Body of pancreas (tissue), 4 donors: ENCODE data around the gene GSTO2. TPM values are rescaled to one million over a fixed set of nuclear protein-coding genes. Genes with fewer than 3 reads are reported as not detected.
A peak's percentile ranks its signal among the peaks of the same experiment; 100 is the strongest.

Experiments
- ATAC-seq: fragments of 150-250 bp; one replicate; pipeline ENCODE4 v1.9.1; 2016
- DNase-seq, 4 donors: peaks; one replicate each; pipeline ENCODE4 v3.0.0-alpha.2; 2019
- H3K27ac ChIP-seq, 4 donors: fragments of 200-600 bp; sonication (generic); 1 replicate in 3 of 4; 2 replicates in 1 of 4; pipeline versions ENCODE4 v1.5.1 to v1.6.1; 2016 to 2019; ENCODE audit warnings: mild to moderate bottlenecking in 1 of 4, mixed read lengths in 1 of 4, moderate library complexity in 1 of 4
- H3K27me3 ChIP-seq, 2 donors: fragments of 200-600 bp; sonication (generic); one replicate each; pipeline ENCODE4 v1.6.0; 2016; ENCODE audit warnings: mild to moderate bottlenecking in 1 of 2
- H3K36me3 ChIP-seq, 2 donors: fragments of 200-600 bp; sonication (generic); replicated peaks in 1 of 2; 2 replicates each; pipeline ENCODE4 v1.5.1; 2016; ENCODE audit warnings: low read depth in 2 of 2; ENCODE audit not compliant: insufficient read depth in 1 of 2
- H3K4me1 ChIP-seq: fragments of 200-600 bp; sonication (generic); one replicate; pipeline ENCODE4 v1.6.0; 2016
- H3K4me3 ChIP-seq, 2 donors: fragments of 200-600 bp; sonication (generic); 1 replicate in 1 of 2; 2 replicates in 1 of 2; pipeline ENCODE4 v1.5.1; 2016 to 2019
- H3K9me3 ChIP-seq, 3 donors: fragments of 200-600 bp; sonication (generic); 1 replicate in 2 of 3; 2 replicates in 1 of 3; pipeline ENCODE4 v1.5.1; 2016
- POLR2A ChIP-seq, 3 donors: fragments of 450-650 bp; IDR thresholded peaks; one replicate each; pipeline ENCODE4 v1.6.1; 2016; ENCODE audit warnings: antibody characterized with exemption in 3 of 3, mild to moderate bottlenecking in 2 of 3
- WGBS, 2 donors: methylation state at CpG; one replicate each; pipeline ENCODE4 v1.1.5; 2017; 5-methylcytosine and 5-hydroxymethylcytosine counted together
- intact Hi-C: fragments of 100-400 bp; cut with DNase I; formaldehyde crosslinking; loops from one replicate; pipeline ENCODE4 v1.15.1; 2023
- total RNA-seq, 2 donors: library from RNA; depleted of rRNA; stranded (reverse); fragments of >200 nt; gene quantifications; one replicate each; pipeline ENCODE4 v1.1.0, GENCODE V29; 2016
- TF ChIP-seq, protein P1 (sequence below), 7 experiments: fragments of 450-650 bp in 4 of 7; fragments of 200-600 bp in 3 of 7; sonication (generic) in 3 of 7; IDR thresholded peaks; one replicate each; pipeline ENCODE4 v1.5.1; 2016 to 2019; ENCODE audit warnings: antibody characterized with exemption in 7 of 7

Gene GSTO2
- total RNA-seq, 2 donors from 2014 or later: 9.6 to 26.5 TPM

DNA sequence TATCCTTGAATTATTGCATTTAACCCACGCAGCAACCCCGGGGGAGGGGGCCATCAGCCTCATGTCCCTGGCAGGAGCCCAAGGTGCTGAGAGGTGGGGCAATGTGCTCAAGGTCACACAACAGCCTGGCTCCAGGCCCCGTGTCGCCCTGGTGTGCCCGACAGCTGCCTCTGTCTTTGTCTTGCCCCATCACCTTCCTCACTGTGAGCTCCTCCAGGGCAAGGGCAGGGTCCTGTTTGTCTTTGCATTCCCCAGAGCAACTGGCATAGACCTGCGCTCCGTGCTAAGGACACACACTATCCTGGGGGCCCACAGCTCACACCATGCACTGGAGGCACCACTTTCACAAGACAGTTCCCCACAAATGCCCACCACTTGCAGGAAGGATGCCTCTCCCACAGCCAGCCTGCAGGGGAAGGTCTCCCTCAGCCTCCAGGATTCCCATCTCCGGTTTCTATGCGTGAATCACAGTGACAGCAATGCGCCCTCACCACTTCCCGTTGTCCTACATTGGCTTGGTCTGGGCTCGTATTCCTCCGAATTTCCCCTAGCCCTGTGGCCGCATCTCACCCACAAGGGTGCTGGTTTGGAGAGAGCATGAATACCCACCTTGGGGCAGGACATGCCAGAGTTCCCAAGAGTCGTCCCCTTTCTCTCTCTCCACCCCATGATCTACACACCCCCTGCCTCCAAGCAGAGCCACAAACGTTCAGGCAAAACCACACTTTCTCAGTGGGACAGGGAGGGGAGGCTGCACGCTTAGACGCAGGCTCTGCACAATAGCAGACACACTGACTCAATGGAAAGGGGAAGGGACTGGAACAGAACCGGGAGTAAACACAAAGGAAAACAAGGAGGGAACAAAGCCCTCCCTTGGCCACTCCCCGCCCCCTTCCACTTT lies 59.0 kb downstream of the GSTO2 start:
- H3K9me3 ChIP-seq: no peaks in the 10 kb centered on the region
- no peaks in the 10 kb centered on the region for H3K36me3 ChIP-seq
- TF ChIP-seq POLR2A (IDR thresholded peaks at IDR 0.05): peak in 1 of 3 donors; percentile 10
- TF ChIP-seq, protein P1, sequence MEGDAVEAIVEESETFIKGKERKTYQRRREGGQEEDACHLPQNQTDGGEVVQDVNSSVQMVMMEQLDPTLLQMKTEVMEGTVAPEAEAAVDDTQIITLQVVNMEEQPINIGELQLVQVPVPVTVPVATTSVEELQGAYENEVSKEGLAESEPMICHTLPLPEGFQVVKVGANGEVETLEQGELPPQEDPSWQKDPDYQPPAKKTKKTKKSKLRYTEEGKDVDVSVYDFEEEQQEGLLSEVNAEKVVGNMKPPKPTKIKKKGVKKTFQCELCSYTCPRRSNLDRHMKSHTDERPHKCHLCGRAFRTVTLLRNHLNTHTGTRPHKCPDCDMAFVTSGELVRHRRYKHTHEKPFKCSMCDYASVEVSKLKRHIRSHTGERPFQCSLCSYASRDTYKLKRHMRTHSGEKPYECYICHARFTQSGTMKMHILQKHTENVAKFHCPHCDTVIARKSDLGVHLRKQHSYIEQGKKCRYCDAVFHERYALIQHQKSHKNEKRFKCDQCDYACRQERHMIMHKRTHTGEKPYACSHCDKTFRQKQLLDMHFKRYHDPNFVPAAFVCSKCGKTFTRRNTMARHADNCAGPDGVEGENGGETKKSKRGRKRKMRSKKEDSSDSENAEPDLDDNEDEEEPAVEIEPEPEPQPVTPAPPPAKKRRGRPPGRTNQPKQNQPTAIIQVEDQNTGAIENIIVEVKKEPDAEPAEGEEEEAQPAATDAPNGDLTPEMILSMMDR (IDR thresholded peaks at IDR 0.05): no peak
- H3K27me3 ChIP-seq: no peaks in the 10 kb centered on the region
- H3K27ac ChIP-seq: peak overlapping the region in 2 of 4 donors; percentile 56 to 57
- H3K4me3 ChIP-seq: no peak overlapping the region
- peaks cover 52% of the 10 kb centered on the region for H3K4me1 ChIP-seq
- intact Hi-C loops: no loop called here
- WGBS, 2 donors: 54 to 66% methylated on average over 18 to 20 of the region's 20 CpGs
- DNase-seq (peak in 3 of 4 donors; percentile 42 to 52 (median 46)), ATAC-seq (peak; percentile 4)

DNA sequence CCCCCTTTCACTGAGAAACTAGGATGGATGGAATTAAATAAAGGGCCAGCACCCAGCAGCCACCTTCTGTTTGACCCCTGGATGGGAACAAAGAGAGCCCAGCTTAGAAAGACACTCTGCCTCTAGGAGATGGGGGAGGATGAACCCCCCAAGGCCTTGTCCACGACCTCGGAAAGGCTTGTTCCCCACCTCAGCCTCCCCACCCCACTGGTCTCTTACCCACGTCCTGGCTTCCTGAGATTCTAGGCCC lies 59.6 kb downstream of the GSTO2 start:
- Histone ChIP-seq H3K9me3 (no peaks in the 10 kb centered on the region), H3K27me3 (no peaks in the 10 kb centered on the region), H3K4me1 (peaks cover 52% of the 10 kb centered on the region), H3K27ac (peak overlapping the region in 2 of 4 donors; percentile 56 to 57), H3K36me3 (no peaks in the 10 kb centered on the region), H3K4me3 (no peak overlapping the region)
- intact Hi-C loops: no loop called here
- TF ChIP-seq POLR2A (IDR thresholded peaks at IDR 0.05): no peak
- TF ChIP-seq, protein P1 (IDR thresholded peaks at IDR 0.05): no peak
- ATAC-seq (no peak), DNase-seq (peak in 1 of 4 donors; percentile 8)
- WGBS, 2 donors: 58 to 83% methylated on average over 3 of the region's 3 CpGs

DNA sequence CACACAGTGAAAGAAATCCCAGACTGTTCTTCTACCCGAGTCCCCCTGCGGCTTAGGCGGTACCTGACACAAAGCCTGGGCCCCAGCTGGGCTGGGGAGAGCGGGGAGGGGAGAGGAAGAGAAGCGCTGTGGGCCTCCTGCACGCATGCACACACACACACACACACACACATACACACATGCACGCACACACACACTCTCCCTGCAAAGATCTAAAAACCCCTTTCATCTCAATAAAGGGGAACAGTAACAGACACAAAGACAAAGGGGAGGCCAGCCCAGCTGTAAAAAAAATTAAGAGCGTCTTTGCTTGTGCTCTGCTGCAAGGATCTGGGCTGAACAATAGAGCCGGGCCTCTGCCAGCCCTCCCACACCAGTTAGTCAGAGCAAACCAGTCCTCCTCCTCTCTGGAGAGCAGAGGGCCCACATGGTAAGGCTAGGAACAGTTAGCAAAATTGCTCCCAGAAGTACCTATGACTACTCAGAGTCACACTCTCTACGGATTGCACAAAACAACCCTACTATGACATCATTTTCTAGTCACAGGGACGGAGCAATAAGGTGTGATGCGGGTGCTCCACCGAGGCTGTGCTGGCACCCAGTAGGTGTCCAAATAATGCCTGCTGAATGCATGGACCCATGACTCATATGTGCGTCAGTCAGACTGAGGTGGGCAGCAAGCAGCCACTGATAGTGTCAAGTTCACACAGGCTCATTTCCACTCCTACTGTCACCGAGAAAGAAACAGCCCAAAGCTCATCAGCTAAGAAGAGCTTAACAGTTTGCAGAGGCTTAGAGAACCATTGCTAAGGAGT lies 60.1 kb downstream of the GSTO2 start:
- no peak overlapping the region for H3K4me3 ChIP-seq
- peak overlapping the region in 2 of 4 donors; percentile 56 to 57 for H3K27ac ChIP-seq
- peaks cover 52% of the 10 kb centered on the region for H3K4me1 ChIP-seq
- no peaks in the 10 kb centered on the region for H3K9me3 ChIP-seq
- peak in 3 of 4 donors; percentile 6 to 58 (median 12) for DNase-seq
- peak; percentile 13 for ATAC-seq
- no peak for TF ChIP-seq POLR2A (IDR thresholded peaks at IDR 0.05)
- TF ChIP-seq, protein P1 (IDR thresholded peaks at IDR 0.05): no peak
- WGBS, 2 donors: 67 to 71% methylated on average over 10 to 15 of the region's 15 CpGs
- H3K27me3 ChIP-seq: no peaks in the 10 kb centered on the region
- H3K36me3 ChIP-seq: no peaks in the 10 kb centered on the region
- intact Hi-C loops: no loop called here

DNA sequence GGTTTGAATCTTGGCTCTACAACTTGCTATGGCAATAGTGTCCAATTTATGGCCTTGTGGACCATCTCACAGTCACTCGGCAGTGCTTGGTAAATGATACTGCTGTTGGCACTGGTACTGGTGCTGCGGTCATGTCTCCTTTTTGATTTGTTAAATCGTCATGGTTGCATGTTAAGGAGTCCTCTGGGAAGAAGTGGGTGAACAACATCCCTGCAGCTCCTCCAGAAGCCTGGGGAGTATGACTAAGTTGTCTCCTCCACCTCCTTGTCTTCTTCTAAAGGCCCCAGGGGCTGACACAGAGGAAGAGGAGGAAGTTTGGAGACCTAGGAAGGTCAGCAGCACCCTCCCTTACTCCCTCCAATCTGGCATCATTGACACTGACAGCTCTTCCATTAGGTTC lies 60.8 kb downstream of the GSTO2 start:
- Histone ChIP-seq H3K4me3 (no peak overlapping the region), H3K27ac (peak overlapping the region in 2 of 4 donors; percentile 56 to 57), H3K27me3 (no peaks in the 10 kb centered on the region), H3K36me3 (no peaks in the 10 kb centered on the region), H3K9me3 (no peaks in the 10 kb centered on the region), H3K4me1 (peaks cover 52% of the 10 kb centered on the region)
- intact Hi-C loops: no loop called here
- ATAC-seq (no peak), DNase-seq (peak in 1 of 4 donors; percentile 4)
- TF ChIP-seq, protein P1 (IDR thresholded peaks at IDR 0.05): no peak
- no peak for TF ChIP-seq POLR2A (IDR thresholded peaks at IDR 0.05)
- WGBS, 2 donors: 78 to 82% methylated on average over 3 of the region's 3 CpGs
